ENCODE data around the gene SHISA5. TPM values are rescaled to one million over a fixed set of nuclear protein-coding genes. Genes with fewer than 3 reads are reported as not detected.

Gene SHISA5
- total and polyA plus RNA-seq, 10 of the 15 experiments (the other 5 are each of a cell fraction or from before 2014, with no cell fraction given), result 17.1 to 148 (median 67.3) TPM

DNA sequence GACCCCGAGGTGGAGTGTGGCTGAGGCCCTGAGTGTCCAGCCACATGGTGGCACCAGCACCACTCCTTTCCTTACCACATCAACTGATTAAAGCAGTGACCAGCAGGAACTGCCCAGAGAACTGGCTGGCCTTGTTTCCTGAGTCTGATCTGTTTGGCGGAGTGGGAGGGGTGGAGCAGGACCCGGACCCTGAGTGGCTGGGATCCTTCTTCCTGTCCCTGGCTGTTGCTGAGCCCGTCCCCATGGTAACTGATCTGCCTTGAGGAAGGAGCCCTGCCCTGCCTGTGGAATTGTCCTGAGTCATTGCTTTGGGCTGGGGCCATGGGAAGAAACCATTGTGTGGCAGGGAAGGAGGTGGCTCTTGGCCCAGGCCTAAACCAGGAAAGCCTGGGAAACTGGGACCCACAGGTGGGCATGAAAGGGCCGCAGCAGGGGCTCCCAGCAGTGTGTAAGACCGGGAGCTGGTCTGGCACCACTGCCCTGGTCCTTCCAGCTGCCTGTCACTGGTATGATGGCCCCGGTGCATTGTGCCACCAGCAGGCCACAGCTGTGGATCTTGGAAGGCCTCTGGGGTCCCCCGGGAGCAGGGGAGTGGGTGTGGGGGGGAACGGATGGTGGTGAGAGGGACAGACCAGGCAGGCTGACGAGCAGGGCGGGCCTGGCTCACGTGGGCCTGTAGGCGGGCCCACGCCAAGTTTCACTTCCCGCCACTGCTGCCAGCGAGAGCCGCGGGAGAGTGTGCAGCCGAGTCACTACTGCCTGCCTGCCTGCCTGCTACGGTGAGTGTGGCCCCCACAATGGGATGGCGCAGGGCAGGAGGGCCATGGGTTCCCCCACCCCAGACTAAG, 38.2 kb downstream of the SHISA5 start (continued):
- TF ChIP-seq, protein P1, sequence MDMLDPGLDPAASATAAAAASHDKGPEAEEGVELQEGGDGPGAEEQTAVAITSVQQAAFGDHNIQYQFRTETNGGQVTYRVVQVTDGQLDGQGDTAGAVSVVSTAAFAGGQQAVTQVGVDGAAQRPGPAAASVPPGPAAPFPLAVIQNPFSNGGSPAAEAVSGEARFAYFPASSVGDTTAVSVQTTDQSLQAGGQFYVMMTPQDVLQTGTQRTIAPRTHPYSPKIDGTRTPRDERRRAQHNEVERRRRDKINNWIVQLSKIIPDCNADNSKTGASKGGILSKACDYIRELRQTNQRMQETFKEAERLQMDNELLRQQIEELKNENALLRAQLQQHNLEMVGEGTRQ (IDR thresholded peaks at IDR 0.05; ENCODE audit: borderline replicate concordance, low read depth, low read length), result peak; percentile 88
- TF ChIP-seq MTA2 (IDR thresholded peaks at IDR 0.05; ENCODE audit: low read depth), result no peak; the same call in 1 of the 2 replicates
- no peak for TF ChIP-seq ETV6 (conservative IDR thresholded peaks at IDR 0.05 in 1 of 2, IDR thresholded peaks at IDR 0.05 in 1 of 2; ENCODE audit: borderline replicate concordance in 1 of 2, low read depth in 1 of 2)
- TF ChIP-seq, protein P2, sequence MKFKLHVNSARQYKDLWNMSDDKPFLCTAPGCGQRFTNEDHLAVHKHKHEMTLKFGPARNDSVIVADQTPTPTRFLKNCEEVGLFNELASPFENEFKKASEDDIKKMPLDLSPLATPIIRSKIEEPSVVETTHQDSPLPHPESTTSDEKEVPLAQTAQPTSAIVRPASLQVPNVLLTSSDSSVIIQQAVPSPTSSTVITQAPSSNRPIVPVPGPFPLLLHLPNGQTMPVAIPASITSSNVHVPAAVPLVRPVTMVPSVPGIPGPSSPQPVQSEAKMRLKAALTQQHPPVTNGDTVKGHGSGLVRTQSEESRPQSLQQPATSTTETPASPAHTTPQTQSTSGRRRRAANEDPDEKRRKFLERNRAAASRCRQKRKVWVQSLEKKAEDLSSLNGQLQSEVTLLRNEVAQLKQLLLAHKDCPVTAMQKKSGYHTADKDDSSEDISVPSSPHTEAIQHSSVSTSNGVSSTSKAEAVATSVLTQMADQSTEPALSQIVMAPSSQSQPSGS (IDR thresholded peaks at IDR 0.05; ENCODE audit: low read length), result no peak
- TF ChIP-seq MTA3 (IDR thresholded peaks at IDR 0.05; ENCODE audit: borderline replicate concordance, low read length), result no peak
- TF ChIP-seq, protein P3, sequence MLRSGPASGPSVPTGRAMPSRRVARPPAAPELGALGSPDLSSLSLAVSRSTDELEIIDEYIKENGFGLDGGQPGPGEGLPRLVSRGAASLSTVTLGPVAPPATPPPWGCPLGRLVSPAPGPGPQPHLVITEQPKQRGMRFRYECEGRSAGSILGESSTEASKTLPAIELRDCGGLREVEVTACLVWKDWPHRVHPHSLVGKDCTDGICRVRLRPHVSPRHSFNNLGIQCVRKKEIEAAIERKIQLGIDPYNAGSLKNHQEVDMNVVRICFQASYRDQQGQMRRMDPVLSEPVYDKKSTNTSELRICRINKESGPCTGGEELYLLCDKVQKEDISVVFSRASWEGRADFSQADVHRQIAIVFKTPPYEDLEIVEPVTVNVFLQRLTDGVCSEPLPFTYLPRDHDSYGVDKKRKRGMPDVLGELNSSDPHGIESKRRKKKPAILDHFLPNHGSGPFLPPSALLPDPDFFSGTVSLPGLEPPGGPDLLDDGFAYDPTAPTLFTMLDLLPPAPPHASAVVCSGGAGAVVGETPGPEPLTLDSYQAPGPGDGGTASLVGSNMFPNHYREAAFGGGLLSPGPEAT (IDR thresholded peaks at IDR 0.05; ENCODE audit: low read depth), result peak; percentile 56; the same call in 1 of the 2 replicates
